SK-N-SH (cell line): Measurements from ENCODE around the gene SUV39H2. TPM values are rescaled to one million over a fixed set of nuclear protein-coding genes. Genes with fewer than 3 reads are reported as not detected.

Experiments used
- CTCF ChIA-PET: fragments of 300-600, 350-600 bp; formaldehyde crosslinking; extraction: SDS; loops from one replicate; lab custom pipeline; 2021; lab: Yijun Ruan, JAX
- POLR2A ChIA-PET: fragments of 350-600 bp; sonication (Branson Sonifier 250); formaldehyde crosslinking; extraction: SDS; loops from one replicate; lab custom pipeline; 2020; ENCODE audit warnings: antibody characterized with exemption, inconsistent platforms; lab: Yijun Ruan, JAX
- DNase-seq: peaks from one replicate; pipeline ENCODE4 v3.0.0; 2012
- H2AFZ ChIP-seq: fragments of 200-600 bp; sonication (generic); 2 replicates; pipeline ENCODE4 v1.8.1; 2016; ENCODE audit warnings: antibody characterized with exemption, mild to moderate bottlenecking, low read depth
- H3F3A ChIP-seq: fragments of 200-600 bp; sonication (generic); replicated peaks from 2 replicates; pipeline ENCODE3; 2016; ENCODE audit warnings: antibody characterized with exemption, mild to moderate bottlenecking; ENCODE audit not compliant: insufficient read depth
- H3K27ac ChIP-seq, 2 experiments: fragments of 200-500 bp in 1 of 2; fragments of 200-600 bp in 1 of 2; sonication (Bioruptor generic) in 1 of 2; sonication (generic), shearing (Covaris generic) in 1 of 2; 2 replicates each; pipeline versions ENCODE4 v1.5.1 to v1.6.1; 2014 to 2016; ENCODE audit warnings: low read depth in 2 of 2, inconsistent platforms in 1 of 2, low read length in 1 of 2, mild to moderate bottlenecking in 1 of 2, mixed read lengths in 1 of 2
- H3K27me3 ChIP-seq: fragments of 200-600 bp; sonication (generic), shearing (Covaris generic); 2 replicates; pipeline ENCODE4 v1.6.1; 2016; ENCODE audit warnings: mixed run types; ENCODE audit not compliant: insufficient read depth
- H3K36me3 ChIP-seq, 2 experiments: fragments of 200-500 bp in 1 of 2; fragments of 200-600 bp in 1 of 2; sonication (Bioruptor generic) in 1 of 2; sonication (generic) in 1 of 2; replicated peaks in 1 of 2; 2 replicates each; pipeline versions ENCODE3 to v1.5.1; 2014 to 2016; ENCODE audit warnings: low read length in 1 of 2, mild to moderate bottlenecking in 1 of 2; ENCODE audit not compliant: insufficient read depth in 2 of 2, control insufficient read depth in 1 of 2
- H3K4me1 ChIP-seq, 2 experiments: fragments of 200-500 bp in 1 of 2; fragments of 200-600 bp in 1 of 2; sonication (Bioruptor generic) in 1 of 2; sonication (generic), shearing (Covaris generic) in 1 of 2; 2 replicates each; pipeline versions ENCODE4 v1.5.1 to v1.6.1; 2014 to 2016; ENCODE audit warnings: low read depth in 1 of 2, low read length in 1 of 2, mixed run types in 1 of 2; ENCODE audit not compliant: insufficient read depth in 2 of 2, control insufficient read depth in 1 of 2
- H3K4me2 ChIP-seq: fragments of 200-600 bp; sonication (generic), shearing (Covaris generic); 2 replicates; pipeline ENCODE4 v1.6.1; 2017; ENCODE audit warnings: mixed run types
- H3K4me3 ChIP-seq, 2 experiments: fragments of 200-500 bp in 1 of 2; fragments of 200-600 bp in 1 of 2; sonication (Bioruptor generic) in 1 of 2; sonication (generic), shearing (Covaris generic) in 1 of 2; 2 replicates each; pipeline versions ENCODE4 v1.5.1 to v1.8.1; 2014 to 2016; ENCODE audit warnings: low read depth in 2 of 2, inconsistent platforms in 1 of 2, low read length in 1 of 2, mild to moderate bottlenecking in 1 of 2, mixed read lengths in 1 of 2, moderate library complexity in 1 of 2
- H3K79me2 ChIP-seq: fragments of 200-600 bp; sonication (generic); 2 replicates; pipeline ENCODE4 v1.8.1; 2017; ENCODE audit warnings: mild to moderate bottlenecking; ENCODE audit not compliant: insufficient read depth
- H3K9ac ChIP-seq: fragments of 200-600 bp; sonication (generic); 2 replicates; pipeline ENCODE4 v1.6.1; 2017; ENCODE audit warnings: mixed run types
- H3K9me2 ChIP-seq: fragments of 200-600 bp; sonication (generic); 2 replicates; pipeline ENCODE4 v1.6.1; 2017; ENCODE audit warnings: mixed run types
- H3K9me3 ChIP-seq: fragments of 200-600 bp; sonication (generic); 2 replicates; pipeline ENCODE4 v1.6.1; 2017; ENCODE audit warnings: mixed run types, mild to moderate bottlenecking, moderate library complexity
- H4K20me1 ChIP-seq: fragments of 200-600 bp; sonication (generic); 2 replicates; pipeline ENCODE4 v1.6.1; 2017; ENCODE audit warnings: mild to moderate bottlenecking, mixed run types; ENCODE audit not compliant: insufficient read depth
- ELF1 ChIP-seq: IDR thresholded peaks from 2 replicates; pipeline ENCODE4 v1.4.0; 2012
- EZH2phosphoT487 ChIP-seq: fragments of 200-600 bp; sonication (generic); IDR thresholded peaks from 2 replicates; pipeline ENCODE4 v1.6.1; 2017; ENCODE audit warnings: low read depth, mixed run types, mild to moderate bottlenecking, antibody characterized with exemption, moderate library complexity, borderline replicate concordance
- NRF1 ChIP-seq: IDR thresholded peaks from 2 replicates; pipeline ENCODE4 v1.6.1; 2012; ENCODE audit warnings: low read depth, mild to moderate bottlenecking, low read length
- POLR2AphosphoS5 ChIP-seq: IDR thresholded peaks from 2 replicates; pipeline ENCODE4 v1.6.1; 2012; ENCODE audit warnings: low read depth, low read length
- RAD21 ChIP-seq: IDR thresholded peaks from 2 replicates; pipeline ENCODE4 v1.6.1; 2012; ENCODE audit warnings: mild to moderate bottlenecking, low read length
- RFX5 ChIP-seq: IDR thresholded peaks from 2 replicates; pipeline ENCODE4 v1.6.1; 2012; ENCODE audit warnings: mild to moderate bottlenecking, improper control_type of control experiment, low read length
- RXRA ChIP-seq: IDR thresholded peaks from 2 replicates; pipeline ENCODE4 v1.4.0; 2012; ENCODE audit warnings: low read depth, mild to moderate bottlenecking, borderline replicate concordance
- SIN3A ChIP-seq: IDR thresholded peaks from 2 replicates; pipeline ENCODE4 v1.6.1; 2012; ENCODE audit warnings: low read depth, mild to moderate bottlenecking, low read length, moderate library complexity, borderline replicate concordance
- SMC3 ChIP-seq: IDR thresholded peaks from 2 replicates; pipeline ENCODE4 v1.6.1; 2012; ENCODE audit warnings: low read depth, low read length, improper control_type of control experiment
- TCF12 ChIP-seq: IDR thresholded peaks from 2 replicates; pipeline ENCODE4 v1.4.0; 2012
- TEAD4 ChIP-seq: IDR thresholded peaks from 2 replicates; pipeline ENCODE4 v1.4.0; 2012; ENCODE audit warnings: mild to moderate bottlenecking, borderline replicate concordance; ENCODE audit not compliant: insufficient read depth
- USF1 ChIP-seq: IDR thresholded peaks from 2 replicates; pipeline ENCODE4 v1.4.0; 2012; ENCODE audit warnings: low read depth, borderline replicate concordance
- WGBS: methylation state at CpG from one replicate; pipeline ENCODE4 v1.1.6; 2017; ENCODE audit warnings: low lambda C conversion rate; 5-methylcytosine and 5-hydroxymethylcytosine counted together
- polyA plus RNA-seq, 3 experiments: library from polyadenylated mRNA; depleted of rRNA; stranded (reverse); fragments of >200 nt; gene quantifications; 2 replicates each; pipeline ENCODE4 v1.2.3, GENCODE V29; 2012
- TF ChIP-seq, protein P1 (sequence below): fragments of 150-350 bp; IDR thresholded peaks from 2 replicates; pipeline ENCODE4 v1.6.1; 2017; ENCODE audit warnings: antibody characterized with exemption, low read length, low read depth, borderline replicate concordance
- TF ChIP-seq, protein P2 (sequence below): IDR thresholded peaks from 2 replicates; pipeline ENCODE4; 2012
- TF ChIP-seq, protein P3 (sequence below): IDR thresholded peaks from 2 replicates; pipeline ENCODE4 v1.6.1; 2012; ENCODE audit warnings: mild to moderate bottlenecking, low read depth, low read length, moderate library complexity
- TF ChIP-seq, protein P4 (sequence below): fragments of 150-350 bp; IDR thresholded peaks from 2 replicates; pipeline ENCODE4 v1.6.1; 2016; ENCODE audit warnings: mild to moderate bottlenecking, low read depth, low read length
- TF ChIP-seq, protein P5 (sequence below): fragments of 200-600 bp; sonication (generic); IDR thresholded peaks from 2 replicates; pipeline ENCODE4 v1.6.1; 2017; ENCODE audit warnings: antibody characterized with exemption, mild to moderate bottlenecking, moderate library complexity

The SUV39H2 gene
- polyA plus RNA-seq, 1 of the 3 experiments (the other 2 are of a cell fraction), result 4.6 TPM

DNA sequence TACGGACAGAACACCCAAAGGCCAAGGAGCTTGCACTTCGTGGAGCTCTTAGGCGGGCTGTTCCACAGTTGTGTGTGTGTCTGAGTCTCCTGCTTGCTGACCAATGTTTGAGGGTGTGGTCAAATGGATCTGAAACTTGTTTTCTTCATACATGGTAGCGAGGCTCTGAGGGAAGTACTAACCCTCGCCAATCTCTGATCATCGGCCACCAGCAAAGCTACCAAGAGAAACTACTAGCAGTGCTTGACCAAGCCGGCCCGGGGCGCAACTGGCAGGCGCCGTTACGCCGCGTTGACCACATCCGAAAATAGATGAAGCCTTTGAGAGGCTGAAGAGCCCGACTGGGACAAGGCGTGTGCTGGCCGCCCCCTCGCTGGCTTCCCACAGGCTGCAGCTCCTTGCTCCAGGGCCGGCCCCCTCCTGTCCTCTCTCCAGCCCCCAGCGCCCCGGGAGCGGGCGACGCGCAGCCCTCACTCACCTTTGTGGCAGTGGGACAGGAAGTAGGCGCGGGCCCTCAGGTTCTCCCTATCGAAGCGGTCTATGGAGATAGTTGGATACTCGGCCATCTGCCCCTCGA is 74.8 kb downstream of the SUV39H2 start:
- CTCF ChIA-PET, result interaction anchor here (0.7 to 2.8 kb wide), 9 partner anchors 8 to 454 kb away, joined by 3 to 12 read pairs (median 5); no protein-coding TSS in a partner anchor
- Histone ChIP-seq H3K9me2 (no peaks in the 10 kb centered on the region), H3K36me3 (peaks cover 0 to 7% of the 10 kb centered on the region in 2 experiments), H3K9ac (peak overlapping the region; percentile 81), H3K27ac (peak overlapping the region; percentile 79 to 90), H3K4me2 (peak overlapping the region; percentile 88), H3K4me3 (peak overlapping the region; percentile 72 to 90), H4K20me1 (no peaks in the 10 kb centered on the region), H3K79me2 (peaks cover 50% of the 10 kb centered on the region), H3F3A (peaks cover 14% of the 10 kb centered on the region), H3K27me3 (no peaks in the 10 kb centered on the region), H3K4me1 (peaks cover 7 to 10% of the 10 kb centered on the region in 2 experiments; a peak in 2 of 4 replicates), H3K9me3 (no peaks in the 10 kb centered on the region), H2AFZ (peak overlapping the region; percentile 82)
- 1% methylated on average over 14 of the region's 32 CpGs for WGBS
- TF ChIP-seq RXRA (no peak), SMC3 (peak; percentile 18; the same call in 1 of the 2 replicates), TEAD4 (no peak), RAD21 (no peak), RFX5 (no peak), ELF1 (no peak), USF1 (0 out of 2 replicates have a peak, but pooled peaks have one; percentile 3), SIN3A (no peak), POLR2AphosphoS5 (no peak), EZH2phosphoT487 (no peak), NRF1 (no peak), TCF12 (no peak)
- TF ChIP-seq, protein P1, sequence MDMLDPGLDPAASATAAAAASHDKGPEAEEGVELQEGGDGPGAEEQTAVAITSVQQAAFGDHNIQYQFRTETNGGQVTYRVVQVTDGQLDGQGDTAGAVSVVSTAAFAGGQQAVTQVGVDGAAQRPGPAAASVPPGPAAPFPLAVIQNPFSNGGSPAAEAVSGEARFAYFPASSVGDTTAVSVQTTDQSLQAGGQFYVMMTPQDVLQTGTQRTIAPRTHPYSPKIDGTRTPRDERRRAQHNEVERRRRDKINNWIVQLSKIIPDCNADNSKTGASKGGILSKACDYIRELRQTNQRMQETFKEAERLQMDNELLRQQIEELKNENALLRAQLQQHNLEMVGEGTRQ, result no peak
- TF ChIP-seq, protein P2, sequence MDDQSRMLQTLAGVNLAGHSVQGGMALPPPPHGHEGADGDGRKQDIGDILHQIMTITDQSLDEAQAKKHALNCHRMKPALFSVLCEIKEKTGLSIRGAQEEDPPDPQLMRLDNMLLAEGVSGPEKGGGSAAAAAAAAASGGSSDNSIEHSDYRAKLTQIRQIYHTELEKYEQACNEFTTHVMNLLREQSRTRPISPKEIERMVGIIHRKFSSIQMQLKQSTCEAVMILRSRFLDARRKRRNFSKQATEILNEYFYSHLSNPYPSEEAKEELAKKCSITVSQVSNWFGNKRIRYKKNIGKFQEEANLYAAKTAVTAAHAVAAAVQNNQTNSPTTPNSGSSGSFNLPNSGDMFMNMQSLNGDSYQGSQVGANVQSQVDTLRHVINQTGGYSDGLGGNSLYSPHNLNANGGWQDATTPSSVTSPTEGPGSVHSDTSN, result no peak
- TF ChIP-seq, protein P3, sequence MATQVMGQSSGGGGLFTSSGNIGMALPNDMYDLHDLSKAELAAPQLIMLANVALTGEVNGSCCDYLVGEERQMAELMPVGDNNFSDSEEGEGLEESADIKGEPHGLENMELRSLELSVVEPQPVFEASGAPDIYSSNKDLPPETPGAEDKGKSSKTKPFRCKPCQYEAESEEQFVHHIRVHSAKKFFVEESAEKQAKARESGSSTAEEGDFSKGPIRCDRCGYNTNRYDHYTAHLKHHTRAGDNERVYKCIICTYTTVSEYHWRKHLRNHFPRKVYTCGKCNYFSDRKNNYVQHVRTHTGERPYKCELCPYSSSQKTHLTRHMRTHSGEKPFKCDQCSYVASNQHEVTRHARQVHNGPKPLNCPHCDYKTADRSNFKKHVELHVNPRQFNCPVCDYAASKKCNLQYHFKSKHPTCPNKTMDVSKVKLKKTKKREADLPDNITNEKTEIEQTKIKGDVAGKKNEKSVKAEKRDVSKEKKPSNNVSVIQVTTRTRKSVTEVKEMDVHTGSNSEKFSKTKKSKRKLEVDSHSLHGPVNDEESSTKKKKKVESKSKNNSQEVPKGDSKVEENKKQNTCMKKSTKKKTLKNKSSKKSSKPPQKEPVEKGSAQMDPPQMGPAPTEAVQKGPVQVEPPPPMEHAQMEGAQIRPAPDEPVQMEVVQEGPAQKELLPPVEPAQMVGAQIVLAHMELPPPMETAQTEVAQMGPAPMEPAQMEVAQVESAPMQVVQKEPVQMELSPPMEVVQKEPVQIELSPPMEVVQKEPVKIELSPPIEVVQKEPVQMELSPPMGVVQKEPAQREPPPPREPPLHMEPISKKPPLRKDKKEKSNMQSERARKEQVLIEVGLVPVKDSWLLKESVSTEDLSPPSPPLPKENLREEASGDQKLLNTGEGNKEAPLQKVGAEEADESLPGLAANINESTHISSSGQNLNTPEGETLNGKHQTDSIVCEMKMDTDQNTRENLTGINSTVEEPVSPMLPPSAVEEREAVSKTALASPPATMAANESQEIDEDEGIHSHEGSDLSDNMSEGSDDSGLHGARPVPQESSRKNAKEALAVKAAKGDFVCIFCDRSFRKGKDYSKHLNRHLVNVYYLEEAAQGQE, result no peak
- TF ChIP-seq, protein P4, sequence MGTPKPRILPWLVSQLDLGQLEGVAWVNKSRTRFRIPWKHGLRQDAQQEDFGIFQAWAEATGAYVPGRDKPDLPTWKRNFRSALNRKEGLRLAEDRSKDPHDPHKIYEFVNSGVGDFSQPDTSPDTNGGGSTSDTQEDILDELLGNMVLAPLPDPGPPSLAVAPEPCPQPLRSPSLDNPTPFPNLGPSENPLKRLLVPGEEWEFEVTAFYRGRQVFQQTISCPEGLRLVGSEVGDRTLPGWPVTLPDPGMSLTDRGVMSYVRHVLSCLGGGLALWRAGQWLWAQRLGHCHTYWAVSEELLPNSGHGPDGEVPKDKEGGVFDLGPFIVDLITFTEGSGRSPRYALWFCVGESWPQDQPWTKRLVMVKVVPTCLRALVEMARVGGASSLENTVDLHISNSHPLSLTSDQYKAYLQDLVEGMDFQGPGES, result no peak
- TF ChIP-seq, protein P5, sequence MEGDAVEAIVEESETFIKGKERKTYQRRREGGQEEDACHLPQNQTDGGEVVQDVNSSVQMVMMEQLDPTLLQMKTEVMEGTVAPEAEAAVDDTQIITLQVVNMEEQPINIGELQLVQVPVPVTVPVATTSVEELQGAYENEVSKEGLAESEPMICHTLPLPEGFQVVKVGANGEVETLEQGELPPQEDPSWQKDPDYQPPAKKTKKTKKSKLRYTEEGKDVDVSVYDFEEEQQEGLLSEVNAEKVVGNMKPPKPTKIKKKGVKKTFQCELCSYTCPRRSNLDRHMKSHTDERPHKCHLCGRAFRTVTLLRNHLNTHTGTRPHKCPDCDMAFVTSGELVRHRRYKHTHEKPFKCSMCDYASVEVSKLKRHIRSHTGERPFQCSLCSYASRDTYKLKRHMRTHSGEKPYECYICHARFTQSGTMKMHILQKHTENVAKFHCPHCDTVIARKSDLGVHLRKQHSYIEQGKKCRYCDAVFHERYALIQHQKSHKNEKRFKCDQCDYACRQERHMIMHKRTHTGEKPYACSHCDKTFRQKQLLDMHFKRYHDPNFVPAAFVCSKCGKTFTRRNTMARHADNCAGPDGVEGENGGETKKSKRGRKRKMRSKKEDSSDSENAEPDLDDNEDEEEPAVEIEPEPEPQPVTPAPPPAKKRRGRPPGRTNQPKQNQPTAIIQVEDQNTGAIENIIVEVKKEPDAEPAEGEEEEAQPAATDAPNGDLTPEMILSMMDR, result peak; percentile 29; the same call in 1 of the 2 replicates
- peak; percentile 76 for DNase-seq
- POLR2A ChIA-PET, result interaction anchor here (0.5 to 2.6 kb wide), 5 partner anchors 51 to 214 kb away, joined by 3 to 12 read pairs (median 4); partner anchors contain the start of genes CDNF, HSPA14, MSANTD7 and SUV39H2
